ENCODE data around the gene MAD1L1. TPM values are rescaled to one million over a fixed set of nuclear protein-coding genes. Genes with fewer than 3 reads are reported as not detected.

The MAD1L1 gene
- total and polyA plus RNA-seq, 10 donors = 47.3 to 118 (median 68.2) TPM

DNA sequence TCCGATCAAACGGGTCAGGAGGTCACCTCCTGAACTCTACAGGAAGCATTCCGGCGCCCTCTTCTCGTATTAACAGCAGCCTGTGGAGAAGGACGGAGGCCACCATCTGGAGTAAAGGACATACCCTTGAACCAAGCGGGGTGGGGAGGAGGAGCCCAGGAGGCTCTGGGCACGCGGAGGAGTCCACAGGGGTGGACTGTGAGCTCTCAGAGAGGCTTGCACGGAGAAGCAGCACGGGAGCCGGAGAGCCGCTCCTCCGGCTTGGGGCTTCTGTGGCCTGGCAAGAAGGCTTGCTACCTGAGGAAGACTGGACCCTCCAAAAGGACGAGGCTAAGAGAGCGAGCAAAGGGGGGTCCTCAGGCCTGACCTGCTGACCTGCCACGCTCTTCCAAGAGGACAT, 77.9 kb downstream of the MAD1L1 start:
- DNase-seq = peak; percentile 53
- intact Hi-C loops (cut with DNase I; ENCODE audit: low total_unique reads) = no loop called here
- TF ChIP-seq POLR2A (IDR thresholded peaks at IDR 0.05) = no peak
- TF ChIP-seq POLR2AphosphoS5 (IDR thresholded peaks at IDR 0.05) = no peak
- TF ChIP-seq, protein P1, sequence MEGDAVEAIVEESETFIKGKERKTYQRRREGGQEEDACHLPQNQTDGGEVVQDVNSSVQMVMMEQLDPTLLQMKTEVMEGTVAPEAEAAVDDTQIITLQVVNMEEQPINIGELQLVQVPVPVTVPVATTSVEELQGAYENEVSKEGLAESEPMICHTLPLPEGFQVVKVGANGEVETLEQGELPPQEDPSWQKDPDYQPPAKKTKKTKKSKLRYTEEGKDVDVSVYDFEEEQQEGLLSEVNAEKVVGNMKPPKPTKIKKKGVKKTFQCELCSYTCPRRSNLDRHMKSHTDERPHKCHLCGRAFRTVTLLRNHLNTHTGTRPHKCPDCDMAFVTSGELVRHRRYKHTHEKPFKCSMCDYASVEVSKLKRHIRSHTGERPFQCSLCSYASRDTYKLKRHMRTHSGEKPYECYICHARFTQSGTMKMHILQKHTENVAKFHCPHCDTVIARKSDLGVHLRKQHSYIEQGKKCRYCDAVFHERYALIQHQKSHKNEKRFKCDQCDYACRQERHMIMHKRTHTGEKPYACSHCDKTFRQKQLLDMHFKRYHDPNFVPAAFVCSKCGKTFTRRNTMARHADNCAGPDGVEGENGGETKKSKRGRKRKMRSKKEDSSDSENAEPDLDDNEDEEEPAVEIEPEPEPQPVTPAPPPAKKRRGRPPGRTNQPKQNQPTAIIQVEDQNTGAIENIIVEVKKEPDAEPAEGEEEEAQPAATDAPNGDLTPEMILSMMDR (IDR thresholded peaks at IDR 0.05 in 8 of 11, conservative IDR thresholded peaks at IDR 0.05 in 3 of 11) = no peak
- H3K36me3 ChIP-seq = peaks cover 0 to 40% (median 0%) of the 10 kb centered on the region in 6 donors
- H3K4me1 ChIP-seq = peaks cover 0 to 6% (median 0%) of the 10 kb centered on the region in 6 donors
- no peaks in the 10 kb centered on the region for H3K27me3 ChIP-seq (replicated peaks in 1 of 7)
- WGBS, 5 donors = 82 to 91% (median 88%) methylated on average over 17 of the region's 17 CpGs
- H3K27ac ChIP-seq = no peak overlapping the region
- no peak overlapping the region for H3K4me3 ChIP-seq
- H3K9me3 ChIP-seq = no peaks in the 10 kb centered on the region

DNA sequence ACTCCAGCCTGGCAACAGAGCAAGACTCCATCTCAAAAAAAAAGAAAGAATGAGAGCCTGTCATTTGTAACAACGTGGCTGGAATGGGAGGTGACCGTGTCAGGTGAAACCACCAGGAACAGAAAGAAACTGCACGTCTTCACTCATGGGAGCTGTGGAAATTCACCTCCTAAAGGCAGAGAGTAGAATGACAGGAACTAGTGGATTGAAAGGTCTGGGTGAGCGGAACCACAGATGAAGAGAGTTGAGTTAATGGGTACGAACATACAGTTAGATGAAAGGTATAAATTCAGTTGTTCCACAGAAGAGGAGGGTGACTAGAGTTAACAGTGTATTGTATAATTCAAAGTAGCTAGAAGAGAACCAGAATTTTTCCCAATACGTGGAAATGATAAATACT, 78.6 kb downstream of the MAD1L1 start:
- DNase-seq = no peak
- Histone ChIP-seq H3K27me3 (replicated peaks in 1 of 7) (no peaks in the 10 kb centered on the region), H3K4me1 (peaks cover 0 to 6% (median 0%) of the 10 kb centered on the region in 6 donors), H3K9me3 (no peaks in the 10 kb centered on the region), H3K27ac (no peak overlapping the region), H3K36me3 (peaks cover 0 to 44% (median 0%) of the 10 kb centered on the region in 6 donors), H3K4me3 (no peak overlapping the region)
- TF ChIP-seq POLR2A (IDR thresholded peaks at IDR 0.05) = no peak
- intact Hi-C loops (cut with DNase I; ENCODE audit: low total_unique reads) = no loop called here
- 89 to 92% (median 91%) methylated on average over 6 of the region's 6 CpGs for WGBS, 5 donors

DNA sequence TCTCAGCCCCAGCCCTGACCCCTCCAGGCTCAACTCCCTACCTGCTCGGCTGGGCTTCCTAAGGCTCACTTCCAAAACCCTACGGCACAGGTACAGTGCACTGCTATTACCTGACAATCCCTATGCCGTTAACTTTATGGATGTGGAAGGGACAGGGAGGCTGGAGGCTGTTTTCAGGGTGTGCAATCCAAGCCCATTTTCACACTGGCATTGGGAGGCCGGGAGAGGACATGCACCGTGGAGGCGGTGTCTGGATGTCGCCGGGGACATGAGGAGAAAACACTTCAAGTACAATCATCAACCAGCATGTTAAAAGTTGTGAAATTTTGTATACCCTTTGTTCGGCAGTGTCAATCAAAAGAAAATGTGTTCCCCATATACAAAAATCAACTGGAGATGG, 80.1 kb downstream of the MAD1L1 start:
- intact Hi-C loops (cut with DNase I; ENCODE audit: low total_unique reads) = no loop called here
- peaks cover 0 to 55% (median 4%) of the 10 kb centered on the region in 6 donors for H3K36me3 ChIP-seq
- no peaks in the 10 kb centered on the region for H3K27me3 ChIP-seq (replicated peaks in 1 of 7)
- H3K4me1 ChIP-seq = peaks cover 0 to 6% (median 0%) of the 10 kb centered on the region in 6 donors
- 84 to 97% (median 95%) methylated on average over 9 of the region's 9 CpGs for WGBS, 5 donors
- DNase-seq = no peak
- H3K4me3 ChIP-seq = no peak overlapping the region
- H3K27ac ChIP-seq = no peak overlapping the region
- H3K9me3 ChIP-seq = no peaks in the 10 kb centered on the region
- TF ChIP-seq, protein P1 (IDR thresholded peaks at IDR 0.05 in 8 of 11, conservative IDR thresholded peaks at IDR 0.05 in 3 of 11) = no peak
- TF ChIP-seq POLR2A (IDR thresholded peaks at IDR 0.05) = no peak

DNA sequence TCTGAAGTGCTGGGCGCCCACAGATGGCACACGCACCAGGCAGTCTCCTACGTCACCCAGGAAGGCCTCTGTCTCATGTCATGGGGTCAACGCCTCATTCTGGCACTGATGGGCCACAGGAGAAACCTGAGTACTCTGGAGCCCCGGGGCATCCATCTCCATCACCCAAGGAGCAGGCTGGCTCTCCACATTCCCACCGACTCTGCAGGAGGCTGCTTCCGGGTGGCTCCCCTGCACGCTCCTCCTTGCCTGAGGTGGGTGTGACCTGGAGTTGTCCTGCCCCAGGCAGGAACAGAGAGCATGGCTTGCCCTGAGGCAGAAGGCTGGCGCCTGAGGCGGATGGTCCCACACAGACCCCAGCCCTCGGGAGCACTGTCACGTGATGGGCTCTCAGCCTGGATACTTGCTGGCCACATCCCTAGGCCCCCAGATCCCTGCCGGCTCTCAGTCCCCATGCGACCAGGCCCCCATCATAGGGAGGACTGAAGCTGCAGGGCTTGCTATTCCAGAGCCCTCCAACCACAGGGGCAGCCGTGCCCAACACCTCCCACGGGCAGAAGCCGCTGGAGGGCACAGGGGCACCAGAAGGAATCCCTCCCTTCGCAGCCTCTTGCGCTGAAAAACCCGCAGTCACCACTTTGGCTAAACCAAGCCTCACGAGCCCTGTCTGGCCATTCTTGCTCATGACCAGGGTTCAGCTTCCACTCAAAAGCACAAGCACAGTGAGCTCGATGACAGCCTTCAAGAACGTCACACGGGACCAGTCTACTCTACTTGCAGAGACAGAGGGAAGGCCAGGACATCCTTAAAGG, 80.7 kb downstream of the MAD1L1 start:
- peak; percentile 59 for DNase-seq
- WGBS, 5 donors = 89 to 96% (median 94%) methylated on average over 16 to 24 of the region's 24 CpGs
- no peaks in the 10 kb centered on the region for H3K9me3 ChIP-seq
- H3K4me1 ChIP-seq = peaks cover 0 to 6% (median 0%) of the 10 kb centered on the region in 6 donors
- H3K27me3 ChIP-seq (replicated peaks in 1 of 7) = no peaks in the 10 kb centered on the region
- H3K36me3 ChIP-seq = peaks cover 0 to 61% (median 6%) of the 10 kb centered on the region in 6 donors
- intact Hi-C loops (cut with DNase I; ENCODE audit: low total_unique reads) = no loop called here
- TF ChIP-seq POLR2A (IDR thresholded peaks at IDR 0.05) (no peak), POLR2AphosphoS5 (IDR thresholded peaks at IDR 0.05) (peak in 1 of 3 donors; percentile 14)
- TF ChIP-seq, protein P1 (IDR thresholded peaks at IDR 0.05 in 8 of 11, conservative IDR thresholded peaks at IDR 0.05 in 3 of 11) = no peak
- H3K4me3 ChIP-seq = no peak overlapping the region
- no peak overlapping the region for H3K27ac ChIP-seq
